IMR-90 (cell line): ENCODE results near the gene MARVELD3. TPM values are rescaled to one million over a fixed set of nuclear protein-coding genes. Genes with fewer than 3 reads are reported as not detected.
"Not testable (repeated sequence)": the region's sequence is repeated elsewhere in the genome, so short reads cannot be mapped to it uniquely, and the experiment has no call there.

ENCODE experiments used
- ATAC-seq: fragments of 200-7000 bp; cut with Tn5 transposase; 2 replicates; pipeline ENCODE4 v1.9.1; 2020; ENCODE audit warnings: low read depth, mild to moderate bottlenecking, moderate library complexity
- BruUV-seq: library from RNA; stranded (reverse); fragments of 400-500 nt; replicated peaks from 2 replicates; lab custom pipeline; 2021; lab: Mats Ljungman, UMichigan
- CTCF ChIA-PET: fragments of 300-600 bp; formaldehyde crosslinking; extraction: SDS; loops from one replicate; lab custom pipeline; 2021; ENCODE audit warnings: antibody characterized with exemption; lab: Yijun Ruan, JAX
- POLR2A ChIA-PET: fragments of 300-600 bp; sonication (Branson Sonifier 250); formaldehyde crosslinking; loops from one replicate; lab custom pipeline; 2022; ENCODE audit warnings: antibody characterized with exemption; ENCODE audit not compliant: unreplicated experiment; lab: Charles Lee
- DNase-seq: peaks from one replicate; pipeline ENCODE4 v3.0.0; 2013
- H2AFZ ChIP-seq: replicated peaks from 2 replicates; pipeline ENCODE3; 2013; ENCODE audit warnings: low read length, mild to moderate bottlenecking; ENCODE audit not compliant: poor library complexity
- H2AK5ac ChIP-seq: 2 replicates; pipeline ENCODE4 v1.6.1; 2013; ENCODE audit warnings: low read depth, low read length, inconsistent platforms
- H2AK9ac ChIP-seq: replicated peaks from 2 replicates; pipeline ENCODE3; 2013; ENCODE audit warnings: mild to moderate bottlenecking, low read depth, low read length, moderate library complexity; ENCODE audit not compliant: poor library complexity
- H2BK120ac ChIP-seq: 2 replicates; pipeline ENCODE4 v1.6.1; 2013; ENCODE audit warnings: low read depth, low read length, inconsistent platforms
- H2BK15ac ChIP-seq: 3 replicates; pipeline ENCODE4 v1.6.1; 2013; ENCODE audit warnings: low read depth, low read length, inconsistent platforms
- H2BK20ac ChIP-seq: 2 replicates; pipeline ENCODE4 v1.6.1; 2013; ENCODE audit warnings: low read depth, mild to moderate bottlenecking, inconsistent platforms, low read length, moderate library complexity
- H2BK5ac ChIP-seq: 2 replicates; pipeline ENCODE4 v1.6.1; 2013; ENCODE audit warnings: mild to moderate bottlenecking, low read depth, low read length, inconsistent platforms; ENCODE audit not compliant: poor library complexity, severe bottlenecking
- H3K14ac ChIP-seq: replicated peaks from 2 replicates; pipeline ENCODE4 v1.6.1; 2013; ENCODE audit warnings: low read depth, low read length, inconsistent platforms
- H3K18ac ChIP-seq: 2 replicates; pipeline ENCODE4 v1.6.1; 2013; ENCODE audit warnings: low read depth, low read length, control low read depth
- H3K23ac ChIP-seq: 2 replicates; pipeline ENCODE4 v1.6.1; 2013; ENCODE audit warnings: low read depth, low read length, inconsistent platforms
- H3K27ac ChIP-seq: 2 replicates; pipeline ENCODE4 v1.5.1; 2013; ENCODE audit warnings: mild to moderate bottlenecking, control low read depth, low read length; ENCODE audit not compliant: insufficient read depth
- H3K27me3 ChIP-seq: 2 replicates; pipeline ENCODE4 v1.6.1; 2013; ENCODE audit warnings: low read length; ENCODE audit not compliant: control insufficient read depth, insufficient read depth
- H3K36me3 ChIP-seq: 2 replicates; pipeline ENCODE4 v1.6.1; 2013; ENCODE audit warnings: low read length, mixed read lengths; ENCODE audit not compliant: control insufficient read depth, insufficient read depth
- H3K4ac ChIP-seq: 2 replicates; pipeline ENCODE4 v1.6.1; 2013; ENCODE audit warnings: low read depth, low read length, inconsistent platforms
- H3K4me1 ChIP-seq: 2 replicates; pipeline ENCODE4 v1.6.1; 2013; ENCODE audit warnings: low read length, mixed read lengths; ENCODE audit not compliant: control insufficient read depth, insufficient read depth
- H3K4me2 ChIP-seq: 2 replicates; pipeline ENCODE4 v1.6.1; 2013; ENCODE audit warnings: low read depth, mild to moderate bottlenecking, control low read depth, low read length, moderate library complexity
- H3K4me3 ChIP-seq: 2 replicates; pipeline ENCODE4 v1.5.1; 2013; ENCODE audit warnings: low read depth, mild to moderate bottlenecking, control low read depth, low read length, moderate library complexity; ENCODE audit not compliant: insufficient read depth
- H3K56ac ChIP-seq: 2 replicates; pipeline ENCODE4 v1.6.1; 2013; ENCODE audit warnings: low read length, inconsistent platforms; ENCODE audit not compliant: insufficient read depth; ENCODE audit errors: extremely low read depth
- H3K79me1 ChIP-seq, 2 experiments: 2 replicates each; pipeline ENCODE4 v1.6.1; 2013; ENCODE audit warnings: low read length in 2 of 2, inconsistent platforms in 1 of 2, low read depth in 1 of 2
- H3K9ac ChIP-seq: 2 replicates; pipeline ENCODE4 v1.6.1; 2013; ENCODE audit warnings: low read depth, low read length, control low read depth
- H3K9me1 ChIP-seq: 2 replicates; pipeline ENCODE4 v1.6.1; 2013; ENCODE audit warnings: low read length, inconsistent platforms; ENCODE audit not compliant: insufficient read depth
- H3K9me3 ChIP-seq: 2 replicates; pipeline ENCODE4 v1.6.1; 2013; ENCODE audit warnings: low read length; ENCODE audit not compliant: control insufficient read depth, insufficient read depth
- H4K20me1 ChIP-seq: 2 replicates; pipeline ENCODE4 v1.6.1; 2013; ENCODE audit warnings: low read length, inconsistent platforms; ENCODE audit not compliant: insufficient read depth
- H4K5ac ChIP-seq: 2 replicates; pipeline ENCODE4 v1.6.1; 2013; ENCODE audit warnings: mild to moderate bottlenecking, low read depth, low read length, control low read depth
- H4K8ac ChIP-seq, 2 experiments: 2 replicates each; pipeline ENCODE4 v1.6.1; 2013; ENCODE audit warnings: low read depth in 2 of 2, low read length in 2 of 2, control low read depth in 1 of 2, inconsistent platforms in 1 of 2
- H4K91ac ChIP-seq: 2 replicates; pipeline ENCODE4 v1.6.1; 2013; ENCODE audit warnings: low read depth, low read length, inconsistent platforms; ENCODE audit not compliant: insufficient read depth
- MAFK ChIP-seq: IDR thresholded peaks from 2 replicates; pipeline ENCODE4 v1.6.1; 2012; ENCODE audit warnings: low read depth, low read length, improper control_type of control experiment
- WGBS, 2 experiments: methylation state at CpG; one replicate each; pipeline versions ENCODE4 v1.1.5 to v1.1.7; 2013; ENCODE audit warnings: missing lambda C conversion rate in 2 of 2; ENCODE audit not compliant: insufficient read length in 1 of 2; ENCODE audit errors: extremely low coverage in 2 of 2; 5-methylcytosine and 5-hydroxymethylcytosine counted together
- dilution Hi-C: fragments of 300-500 bp; cut with HindIII; formaldehyde crosslinking; loops from one replicate; pipeline ENCODE4 v1.14.3; 2018; ENCODE audit warnings: low sequenced_read_pairs; ENCODE audit not compliant: unreplicated experiment
- in situ Hi-C: fragments of 300-500 bp; cut with MboI; formaldehyde crosslinking; loops from 3 replicates; pipeline ENCODE4 v1.14.3; 2019; ENCODE audit warnings: low sequenced_read_pairs, inconsistent platforms, mixed read lengths
- intact Hi-C: fragments of 100-400 bp; cut with micrococcal nuclease; formaldehyde crosslinking; loops from 2 replicates; pipeline ENCODE4 v1.10.0; 2022
- polyA plus RNA-seq, 3 experiments: library from polyadenylated mRNA; depleted of rRNA; stranded (reverse); fragments of >200 nt; gene quantifications; 2 replicates each; pipeline ENCODE4 v1.2.3, GENCODE V29; 2012; ENCODE audit warnings: low replicate concordance in 1 of 3
- total RNA-seq: library from RNA; depleted of rRNA; stranded (reverse); fragments of >200 nt; gene quantifications from 2 replicates; pipeline ENCODE4 v1.2.3, GENCODE V29; 2012

MARVELD3 gene
- total and polyA plus RNA-seq, 2 of the 4 experiments (the other 2 are of a cell fraction): not detected

DNA sequence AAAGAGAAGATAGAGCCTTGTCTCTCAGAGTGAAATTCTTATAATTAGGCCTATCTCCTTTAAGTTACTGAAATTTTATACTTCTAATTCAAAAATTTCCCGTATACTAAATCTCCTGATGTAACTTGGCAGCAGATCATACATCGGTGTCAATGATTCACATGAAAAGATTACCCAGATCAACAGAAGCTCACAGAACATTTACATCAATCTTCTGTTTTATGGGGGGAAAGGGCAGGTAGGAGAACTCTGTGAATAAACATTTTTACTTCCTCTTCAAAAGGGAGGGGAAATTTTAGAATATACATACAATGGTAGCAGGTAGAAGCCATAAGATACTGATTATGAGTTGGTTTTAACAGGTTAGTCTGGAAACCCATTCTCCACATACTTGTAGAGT, 55.4 kb downstream of the MARVELD3 start:
- dilution Hi-C loops (no loop called here), in situ Hi-C loops (no loop called here), intact Hi-C loops (no loop called here)
- Histone ChIP-seq H3K18ac (no peak overlapping the region), H3K27ac (no peak overlapping the region), H3K9me1 (no peaks in the 10 kb centered on the region), H2BK20ac (no peak overlapping the region), H3K56ac (no peak overlapping the region), H2AFZ (no peak overlapping the region), H2AK5ac (no peak overlapping the region), H2BK5ac (no peak overlapping the region), H3K27me3 (no peaks in the 10 kb centered on the region), H2AK9ac (no peak overlapping the region), H3K4me1 (no peaks in the 10 kb centered on the region), H3K23ac (no peak overlapping the region), H3K9ac (no peak overlapping the region), H4K8ac (no peak overlapping the region), H2BK15ac (no peak overlapping the region), H3K9me3 (no peaks in the 10 kb centered on the region), H3K36me3 (peaks cover 20% of the 10 kb centered on the region), H4K5ac (no peak overlapping the region), H2BK120ac (no peak overlapping the region), H3K79me1 (no peaks in the 10 kb centered on the region; a peak in 2 of 4 replicates), H3K4me2 (no peak overlapping the region), H4K20me1 (no peaks in the 10 kb centered on the region), H3K4me3 (no peak overlapping the region), H3K14ac (no peak overlapping the region), H3K4ac (no peak overlapping the region), H4K91ac (no peak overlapping the region)
- no CpG with 5 or more reads among the region's 2 CpGs for WGBS, 2 experiments
- DNase-seq (no peak), ATAC-seq (no peak)
- no TSS peak for BruUV-seq
- no peak for TF ChIP-seq MAFK
- CTCF ChIA-PET: no interaction called here
- POLR2A ChIA-PET: no interaction called here

DNA sequence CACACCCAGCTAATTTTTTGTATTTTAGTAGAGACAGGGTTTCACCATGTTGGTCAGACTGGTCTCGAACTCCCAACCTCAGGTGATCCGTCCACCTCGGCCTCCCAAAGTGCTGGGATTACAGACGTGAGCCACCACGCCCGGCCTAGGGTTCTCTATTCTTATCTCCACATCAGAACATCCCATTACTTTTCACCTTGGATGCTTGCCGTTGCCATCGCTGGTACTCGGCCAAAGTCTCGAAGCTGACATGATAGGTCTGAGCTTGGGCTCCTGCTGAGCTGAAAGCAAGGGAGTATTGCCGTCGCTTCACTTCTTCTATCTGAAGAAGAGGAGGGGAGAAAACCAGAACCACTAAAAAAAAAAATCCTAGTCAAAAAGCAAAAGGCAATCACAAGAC, 58.3 kb downstream of the MARVELD3 start:
- H3K18ac ChIP-seq, H3K9ac ChIP-seq, H2BK15ac ChIP-seq, H3K4me3 ChIP-seq, H3K9me3 ChIP-seq, H3K23ac ChIP-seq, H3K4me2 ChIP-seq, H3K4ac ChIP-seq, DNase-seq, H2AFZ ChIP-seq, H3K4me1 ChIP-seq, H3K27ac ChIP-seq, H2BK5ac ChIP-seq, in situ Hi-C loops, H3K9me1 ChIP-seq, H2BK120ac ChIP-seq, dilution Hi-C loops, H2AK9ac ChIP-seq, H3K56ac ChIP-seq, BruUV-seq, H3K27me3 ChIP-seq, H4K5ac ChIP-seq, H4K91ac ChIP-seq, H3K79me1 ChIP-seq, intact Hi-C loops, H2BK20ac ChIP-seq, H4K8ac ChIP-seq, H3K14ac ChIP-seq, ATAC-seq, H2AK5ac ChIP-seq, H4K20me1 ChIP-seq, POLR2A ChIA-PET: not testable (repeated sequence)
- CTCF ChIA-PET: interaction anchor here (0.6 kb wide), 1 partner anchor 1132 kb away, joined by 3 read pairs; no protein-coding TSS in a partner anchor
- no CpG with 5 or more reads among the region's 12 CpGs for WGBS, 2 experiments
- H3K36me3 ChIP-seq: peaks cover 21% of the 10 kb centered on the region
